HUES6 (cell line): Measurements from ENCODE around the gene RSPH3.
"Not testable (repeated sequence)": the region's sequence is repeated elsewhere in the genome, so short reads cannot be mapped to it uniquely, and the experiment has no call there.

ENCODE experiments used
- H3K27ac ChIP-seq: 2 replicates; pipeline ENCODE4 v1.7.0; 2013; ENCODE audit warnings: low read depth, mild to moderate bottlenecking, low read length, inconsistent platforms
- H3K27me3 ChIP-seq: 2 replicates; pipeline ENCODE4 v1.6.1; 2013; ENCODE audit warnings: low read length; ENCODE audit not compliant: control insufficient read depth, insufficient read depth
- H3K36me3 ChIP-seq: 2 replicates; pipeline ENCODE4 v1.6.1; 2013; ENCODE audit warnings: low read length; ENCODE audit not compliant: control insufficient read depth, insufficient read depth
- H3K4me1 ChIP-seq: 2 replicates; pipeline ENCODE4 v1.6.1; 2013; ENCODE audit warnings: low read length; ENCODE audit not compliant: control insufficient read depth, insufficient read depth
- H3K4me3 ChIP-seq: 2 replicates; pipeline ENCODE4 v1.5.1; 2013; ENCODE audit warnings: low read depth, low read length
- H3K9ac ChIP-seq: one replicate; pipeline ENCODE4 v1.6.1; 2013; ENCODE audit warnings: mild to moderate bottlenecking, low read length
- H3K9me3 ChIP-seq: 2 replicates; pipeline ENCODE4 v1.6.1; 2013; ENCODE audit warnings: low read depth, low read length; ENCODE audit not compliant: control insufficient read depth, insufficient read depth

Gene RSPH3

GRCh38 chr6:159039885-159040258 lies 39.9 kb upstream of the RSPH3 start:
- Histone ChIP-seq H3K9ac (no peak overlapping the region), H3K36me3 (no peaks in the 10 kb centered on the region), H3K4me3 (no peak overlapping the region)

GRCh38 chr6:159038914-159039884 lies 39.2 kb upstream of the RSPH3 start:
- Histone ChIP-seq H3K27me3 (no peaks in the 10 kb centered on the region), H3K9ac (no peak overlapping the region), H3K4me1 (peaks cover 10% of the 10 kb centered on the region; the same call in 1 of the 2 replicates), H3K4me3 (no peak overlapping the region), H3K27ac (no peak overlapping the region), H3K36me3 (no peaks in the 10 kb centered on the region), H3K9me3 (no peaks in the 10 kb centered on the region)

More at GRCh38 chr6:159039885-159040258, 39.9 kb upstream of the RSPH3 start:
- H3K4me1 ChIP-seq = peaks cover 13% of the 10 kb centered on the region; the same call in 1 of the 2 replicates
- H3K9me3 ChIP-seq = no peaks in the 10 kb centered on the region
- H3K27ac ChIP-seq = no peak overlapping the region
- H3K27me3 ChIP-seq = no peaks in the 10 kb centered on the region

GRCh38 chr6:159038318-159038717 lies 38.3 kb upstream of the RSPH3 start:
- not testable (repeated sequence) for H3K9me3 ChIP-seq, H3K27ac ChIP-seq, H3K9ac ChIP-seq, H3K36me3 ChIP-seq, H3K27me3 ChIP-seq, H3K4me3 ChIP-seq, H3K4me1 ChIP-seq

DNA sequence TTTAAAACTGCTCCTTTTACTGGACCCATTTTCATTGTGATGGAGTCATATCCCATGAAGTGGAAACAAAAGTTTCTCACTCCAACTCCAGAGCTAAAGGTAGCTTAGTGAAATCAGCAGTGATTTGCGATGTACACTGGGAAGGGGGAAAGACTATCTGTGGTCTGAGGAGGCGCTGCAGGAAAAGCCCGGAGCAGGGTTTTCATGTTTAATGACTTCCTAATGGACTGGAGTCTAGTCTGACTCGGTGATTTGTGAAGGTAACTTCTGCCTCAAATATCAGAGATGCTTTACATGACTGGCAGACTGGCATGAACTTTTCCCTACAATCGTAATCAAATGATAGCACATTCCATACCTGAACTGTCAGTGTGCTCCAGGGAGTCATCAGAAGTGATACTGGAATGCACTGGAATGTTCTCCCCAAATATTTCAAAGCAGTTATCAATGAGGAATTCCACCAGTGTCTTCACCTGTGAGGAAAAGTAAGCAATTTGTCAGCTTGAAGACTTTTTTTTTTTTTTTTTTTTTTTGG lies 37.8 kb upstream of the RSPH3 start:
- Histone ChIP-seq H3K36me3 (no peaks in the 10 kb centered on the region), H3K9ac (no peak overlapping the region), H3K4me3 (no peak overlapping the region), H3K27me3 (no peaks in the 10 kb centered on the region), H3K9me3 (no peaks in the 10 kb centered on the region), H3K4me1 (peaks cover 8% of the 10 kb centered on the region; the same call in 1 of the 2 replicates), H3K27ac (no peak overlapping the region)

GRCh38 chr6:159036673-159037072 lies 36.7 kb upstream of the RSPH3 start:
- H3K36me3 ChIP-seq = no peaks in the 10 kb centered on the region
- no peaks in the 10 kb centered on the region for H3K9me3 ChIP-seq
- no peak overlapping the region for H3K9ac ChIP-seq
- peaks cover 4% of the 10 kb centered on the region; the same call in 1 of the 2 replicates for H3K4me1 ChIP-seq
- no peaks in the 10 kb centered on the region for H3K27me3 ChIP-seq
- no peak overlapping the region for H3K4me3 ChIP-seq
- H3K27ac ChIP-seq = no peak overlapping the region

- no peaks in the 10 kb centered on the region for H3K9me3 ChIP-seq
- no peak overlapping the region for H3K9ac ChIP-seq
- no peaks in the 10 kb centered on the region for H3K36me3 ChIP-seq
- H3K4me3 ChIP-seq = no peak overlapping the region
- no peak overlapping the region for H3K27ac ChIP-seq
- H3K27me3 ChIP-seq = no peaks in the 10 kb centered on the region
- H3K4me1 ChIP-seq = peaks cover 4% of the 10 kb centered on the region; the same call in 1 of the 2 replicates
These were observed 35.9 kb upstream of the RSPH3 start for GRCh38 chr6:159035891-159036290.

- Histone ChIP-seq H3K4me3 (no peak overlapping the region), H3K9me3 (no peaks in the 10 kb centered on the region), H3K27ac (no peak overlapping the region), H3K36me3 (no peaks in the 10 kb centered on the region), H3K9ac (no peak overlapping the region), H3K4me1 (peaks cover 4% of the 10 kb centered on the region; the same call in 1 of the 2 replicates), H3K27me3 (no peaks in the 10 kb centered on the region)
These were observed 33.4 kb upstream of the RSPH3 start for GRCh38 chr6:159033160-159034049.

GRCh38 chr6:159031846-159032245 lies 31.8 kb upstream of the RSPH3 start:
- no peak overlapping the region for H3K9ac ChIP-seq
- H3K27me3 ChIP-seq = no peaks in the 10 kb centered on the region
- no peaks in the 10 kb centered on the region for H3K9me3 ChIP-seq
- H3K4me1 ChIP-seq = no peaks in the 10 kb centered on the region
- no peaks in the 10 kb centered on the region for H3K36me3 ChIP-seq
- H3K27ac ChIP-seq = no peak overlapping the region
- H3K4me3 ChIP-seq = no peak overlapping the region

DNA sequence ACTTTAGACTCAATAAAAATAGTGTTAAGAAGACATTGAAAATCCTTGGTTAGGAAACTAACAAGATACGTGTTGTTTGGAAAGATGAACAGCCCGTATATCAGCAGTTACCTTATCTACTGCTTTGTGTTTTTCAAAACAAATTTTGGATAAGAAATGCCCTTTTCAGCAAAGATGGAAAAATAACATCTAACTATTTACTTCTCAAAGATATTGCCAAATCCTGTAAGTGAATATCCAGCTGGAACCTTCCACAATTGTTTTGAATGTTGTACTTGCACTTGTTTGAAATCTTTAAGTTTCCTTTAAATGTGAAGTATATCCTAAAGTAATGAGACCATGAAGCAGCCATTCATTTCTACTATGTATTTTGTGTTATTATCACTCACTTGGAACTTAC lies 30.2 kb upstream of the RSPH3 start:
- H3K27me3 ChIP-seq = no peaks in the 10 kb centered on the region
- H3K9ac ChIP-seq = no peak overlapping the region
- 0 out of 2 replicates have a peak, but pooled peaks cover 4% of the 10 kb centered on the region for H3K9me3 ChIP-seq
- H3K4me3 ChIP-seq = no peak overlapping the region
- H3K36me3 ChIP-seq = no peaks in the 10 kb centered on the region
- no peaks in the 10 kb centered on the region for H3K4me1 ChIP-seq
- no peak overlapping the region for H3K27ac ChIP-seq

GRCh38 chr6:159025224-159025623 lies 25.2 kb upstream of the RSPH3 start:
- peaks cover 18% of the 10 kb centered on the region for H3K9me3 ChIP-seq
- not testable (repeated sequence) for H3K36me3 ChIP-seq

More at GRCh38 chr6:159025224-159025623, 25.2 kb upstream of the RSPH3 start:
- H3K4me3 ChIP-seq, H3K27me3 ChIP-seq, H3K4me1 ChIP-seq, H3K27ac ChIP-seq, H3K9ac ChIP-seq: not testable (repeated sequence)
